ENCODE measurements around the gene MYOD1. TPM values are rescaled to one million over a fixed set of nuclear protein-coding genes. Genes with fewer than 3 reads are reported as not detected.

The MYOD1 gene
- total RNA-seq, 1 donor from 2014 or later, result not detected

GRCh38 chr11:17702876-17703275 is 16.5 kb upstream of the MYOD1 start:
- no peak for DNase-seq (ENCODE audit: low read depth in 2 of 2)

GRCh38 chr11:17703951-17704350 is 15.4 kb upstream of the MYOD1 start:
- DNase-seq (ENCODE audit: low read depth in 2 of 2), result peak in 1 of 2 donors; percentile 24

GRCh38 chr11:17707830-17708229 is 11.5 kb upstream of the MYOD1 start:
- no peak for DNase-seq (ENCODE audit: low read depth in 2 of 2)

GRCh38 chr11:17711836-17712235 is 7.5 kb upstream of the MYOD1 start:
- DNase-seq (ENCODE audit: low read depth in 2 of 2), result no peak

GRCh38 chr11:17713851-17714250 is 5.5 kb upstream of the MYOD1 start:
- no peak for DNase-seq (ENCODE audit: low read depth in 2 of 2)

GRCh38 chr11:17714356-17714854 is 5.0 kb upstream of the MYOD1 start:
- no peak for DNase-seq (ENCODE audit: low read depth in 2 of 2)

GRCh38 chr11:17714870-17715269 is 4.5 kb upstream of the MYOD1 start:
- DNase-seq (ENCODE audit: low read depth in 2 of 2), result no peak

- DNase-seq (ENCODE audit: low read depth in 2 of 2), result no peak
These were observed 2.6 kb upstream of the MYOD1 start for GRCh38 chr11:17716807-17717206.

GRCh38 chr11:17718015-17718414 is 1.4 kb upstream of the MYOD1 start:
- DNase-seq (ENCODE audit: low read depth in 2 of 2), result no peak

- DNase-seq (ENCODE audit: low read depth in 2 of 2), result no peak
These were observed 835 bp upstream of the MYOD1 start for GRCh38 chr11:17718510-17718962.

GRCh38 chr11:17719938-17720795 is 796 bp downstream of the MYOD1 start:
- peak; percentile 14 to 52 for DNase-seq (ENCODE audit: low read depth in 2 of 2)

- no peak for DNase-seq (ENCODE audit: low read depth in 2 of 2)
These were observed 1.4 kb downstream of the MYOD1 start for GRCh38 chr11:17720796-17721171.

GRCh38 chr11:17721242-17721999 is 2.0 kb downstream of the MYOD1 start:
- no peak for DNase-seq (ENCODE audit: low read depth in 2 of 2)

GRCh38 chr11:17722000-17722643 is 2.8 kb downstream of the MYOD1 start:
- DNase-seq (ENCODE audit: low read depth in 2 of 2), result peak in 1 of 2 donors; percentile 32

- no peak for DNase-seq (ENCODE audit: low read depth in 2 of 2)
These were observed 4.9 kb downstream of the MYOD1 start for GRCh38 chr11:17724020-17724908.

- DNase-seq (ENCODE audit: low read depth in 2 of 2), result no peak
These were observed 5.8 kb downstream of the MYOD1 start for GRCh38 chr11:17725174-17725573.

- DNase-seq (ENCODE audit: low read depth in 2 of 2), result no peak
These were observed 10.8 kb downstream of the MYOD1 start for GRCh38 chr11:17730137-17730536.

GRCh38 chr11:17730608-17731462 is 11.5 kb downstream of the MYOD1 start:
- DNase-seq (ENCODE audit: low read depth in 2 of 2), result peak; percentile 60 to 74

- DNase-seq (ENCODE audit: low read depth in 2 of 2), result no peak
These were observed 13.9 kb downstream of the MYOD1 start for GRCh38 chr11:17733261-17733660.

GRCh38 chr11:17734418-17734911 is 15.1 kb downstream of the MYOD1 start, which contains the start of gene KCNC1:
KCNC1 (plus strand) TSS chr11:17734781; CDS start chr11:17736003, 1,222 bp downstream.
- DNase-seq (ENCODE audit: low read depth in 2 of 2), result peak in 1 of 2 donors; percentile 47
